HG03521 (cell line): Measurements from ENCODE around the gene ISG20L2.
A peak's percentile ranks its signal among the peaks of the same experiment; 100 is the strongest.

Experiments used
- ATAC-seq: cut with Tn5 transposase; IDR thresholded peaks from one replicate; pipeline ENCODE4 v1.9.1; 2021; ENCODE audit warnings: mild to moderate bottlenecking, moderate library complexity; ENCODE audit not compliant: unreplicated experiment

The ISG20L2 gene

DNA sequence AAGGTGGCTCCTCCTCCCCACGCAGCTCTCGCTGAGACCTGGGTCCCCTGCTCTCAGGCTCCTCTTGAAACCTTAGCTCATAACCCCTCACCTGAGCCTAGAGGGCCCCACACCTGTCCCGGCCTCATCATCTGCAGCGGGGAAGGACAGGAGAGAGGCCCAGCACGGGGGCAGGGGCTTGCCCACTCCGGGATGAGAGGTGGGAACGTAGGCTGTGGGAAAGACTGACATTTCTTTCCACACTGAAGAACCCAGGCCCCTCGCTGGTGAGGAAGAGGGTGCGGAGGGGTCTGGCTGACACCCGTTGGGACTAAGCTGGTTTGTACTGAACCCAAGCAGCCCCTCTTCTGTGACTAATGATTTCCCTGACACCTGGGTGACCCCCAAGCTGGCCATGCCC is 37.4 kb downstream of the ISG20L2 start:
- no peak for ATAC-seq

DNA sequence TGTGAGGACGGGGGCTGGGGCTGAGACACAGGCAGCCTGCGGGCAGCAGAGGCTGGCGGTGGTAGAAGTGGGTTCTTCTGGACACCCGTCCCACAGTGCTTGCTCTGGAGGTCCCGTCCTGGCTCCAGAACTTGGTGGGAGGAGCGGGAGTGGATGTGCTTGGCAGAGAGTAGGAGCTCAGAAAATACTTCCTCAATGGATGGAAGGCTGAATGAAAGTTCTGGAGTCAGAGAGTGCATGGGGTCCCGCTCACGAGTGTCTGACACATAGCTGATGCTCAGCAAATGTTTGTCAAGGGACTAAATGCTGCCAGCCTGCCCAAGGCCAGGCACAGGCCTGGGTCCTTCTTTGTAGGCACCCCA is 37.9 kb downstream of the ISG20L2 start:
- no peak for ATAC-seq

- no peak for ATAC-seq
Measured at GRCh38 chr1:156689953-156690674, 38.5 kb downstream of the ISG20L2 start.

DNA sequence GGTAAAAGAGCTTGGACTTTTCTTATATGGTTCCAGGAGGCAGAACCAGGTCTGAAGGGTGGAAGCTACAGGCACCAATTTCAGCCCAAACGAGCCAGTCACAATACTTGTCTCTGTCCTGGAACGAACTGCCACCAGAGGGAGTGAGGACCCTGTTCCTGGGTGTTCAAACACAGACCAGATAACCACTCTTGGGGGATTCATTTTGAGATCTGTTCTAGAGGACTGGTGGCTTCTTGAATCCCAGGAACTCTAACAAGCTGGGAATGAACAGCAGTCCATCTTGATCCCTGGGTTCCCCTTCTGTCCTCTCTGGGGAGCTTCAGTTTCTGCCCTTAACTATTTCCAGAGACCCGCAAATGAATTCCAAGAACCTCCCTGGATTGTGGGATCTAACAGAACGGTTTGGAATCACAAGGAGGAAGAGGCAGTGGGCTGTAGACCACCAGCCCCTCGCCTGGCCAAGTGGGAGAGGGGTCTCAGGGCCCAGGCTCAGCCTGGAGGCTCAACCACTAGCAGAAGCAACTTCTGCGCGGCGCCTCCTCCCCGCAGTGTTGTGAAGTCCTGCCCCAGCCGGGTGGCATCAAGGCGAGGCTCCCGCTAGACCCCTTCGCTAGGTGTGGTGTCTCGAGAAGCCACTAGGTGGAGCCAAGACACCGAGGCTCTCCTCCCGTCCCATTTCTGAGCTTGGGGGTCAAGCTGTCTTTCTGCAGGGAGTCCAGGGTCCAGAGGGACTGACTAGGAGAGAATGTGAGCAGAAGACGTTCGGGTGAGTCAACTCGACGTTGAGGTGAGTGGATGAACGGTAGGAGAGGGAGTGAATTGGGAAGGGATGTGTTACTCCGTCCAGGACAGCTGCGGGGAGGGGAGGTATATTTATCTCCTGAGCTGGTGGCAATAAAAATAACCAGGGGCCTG is 39.3 kb downstream of the ISG20L2 start:
- ATAC-seq = peak; percentile 61

- ATAC-seq = no peak
Measured at GRCh38 chr1:156684227-156684782, 44.3 kb downstream of the ISG20L2 start.

GRCh38 chr1:156682166-156682890 is 46.2 kb downstream of the ISG20L2 start:
- ATAC-seq = no peak

DNA sequence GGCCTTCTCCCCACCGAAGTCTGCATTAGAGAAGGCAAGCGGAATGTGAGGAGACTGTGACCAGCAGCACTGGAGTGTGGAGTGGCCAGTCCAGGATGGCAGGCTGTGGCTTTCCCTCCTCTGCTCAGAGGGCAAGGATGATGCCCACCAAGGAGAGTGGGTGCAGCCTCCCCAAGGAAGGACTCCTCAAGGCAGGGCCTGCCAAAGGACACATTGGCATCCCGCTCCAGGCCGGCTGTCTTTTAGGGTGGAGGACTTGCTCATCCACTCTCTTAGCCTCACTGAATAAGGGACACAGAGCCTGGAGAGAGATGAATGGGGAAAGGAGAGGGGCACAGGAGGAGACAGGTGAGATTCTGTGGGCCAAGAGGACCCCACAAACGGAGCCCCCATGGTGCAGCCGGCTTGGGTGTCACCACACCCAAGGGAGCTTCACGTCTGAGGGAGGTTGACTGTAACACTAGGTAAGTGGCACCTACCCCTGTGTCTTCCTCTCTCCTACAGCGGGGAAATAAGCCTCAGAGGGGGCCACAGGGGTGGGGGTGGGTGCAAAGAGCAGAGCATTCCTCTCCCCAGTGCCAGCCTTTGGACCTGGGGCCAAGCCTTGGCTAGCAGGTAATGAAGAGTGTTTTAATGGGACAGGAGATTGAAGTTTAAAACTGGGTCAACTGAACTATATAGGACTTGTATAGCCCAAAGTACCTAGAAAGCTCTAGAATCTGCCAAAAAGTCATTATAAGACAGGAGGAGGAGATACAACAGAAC is 47.2 kb downstream of the ISG20L2 start:
- no peak for ATAC-seq

DNA sequence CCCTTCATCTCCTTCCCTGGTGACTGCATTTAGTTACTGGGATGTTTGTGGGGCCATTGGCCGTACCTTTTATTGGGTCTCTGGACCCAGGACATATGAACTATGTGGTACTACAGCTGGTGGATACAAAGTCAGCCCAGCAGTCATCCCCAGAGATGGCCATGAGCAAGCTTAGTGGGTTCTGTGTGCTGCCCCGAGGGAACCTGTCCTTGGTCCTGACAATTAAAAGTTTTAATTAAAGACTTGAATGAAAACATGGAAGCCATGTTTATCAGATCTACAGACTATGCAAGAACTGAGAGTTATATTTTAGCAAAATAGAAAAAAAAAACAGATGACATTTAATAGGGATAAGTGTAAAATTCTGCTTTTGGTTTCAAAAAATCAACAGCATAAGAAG is 48.5 kb downstream of the ISG20L2 start:
- ATAC-seq = no peak

DNA sequence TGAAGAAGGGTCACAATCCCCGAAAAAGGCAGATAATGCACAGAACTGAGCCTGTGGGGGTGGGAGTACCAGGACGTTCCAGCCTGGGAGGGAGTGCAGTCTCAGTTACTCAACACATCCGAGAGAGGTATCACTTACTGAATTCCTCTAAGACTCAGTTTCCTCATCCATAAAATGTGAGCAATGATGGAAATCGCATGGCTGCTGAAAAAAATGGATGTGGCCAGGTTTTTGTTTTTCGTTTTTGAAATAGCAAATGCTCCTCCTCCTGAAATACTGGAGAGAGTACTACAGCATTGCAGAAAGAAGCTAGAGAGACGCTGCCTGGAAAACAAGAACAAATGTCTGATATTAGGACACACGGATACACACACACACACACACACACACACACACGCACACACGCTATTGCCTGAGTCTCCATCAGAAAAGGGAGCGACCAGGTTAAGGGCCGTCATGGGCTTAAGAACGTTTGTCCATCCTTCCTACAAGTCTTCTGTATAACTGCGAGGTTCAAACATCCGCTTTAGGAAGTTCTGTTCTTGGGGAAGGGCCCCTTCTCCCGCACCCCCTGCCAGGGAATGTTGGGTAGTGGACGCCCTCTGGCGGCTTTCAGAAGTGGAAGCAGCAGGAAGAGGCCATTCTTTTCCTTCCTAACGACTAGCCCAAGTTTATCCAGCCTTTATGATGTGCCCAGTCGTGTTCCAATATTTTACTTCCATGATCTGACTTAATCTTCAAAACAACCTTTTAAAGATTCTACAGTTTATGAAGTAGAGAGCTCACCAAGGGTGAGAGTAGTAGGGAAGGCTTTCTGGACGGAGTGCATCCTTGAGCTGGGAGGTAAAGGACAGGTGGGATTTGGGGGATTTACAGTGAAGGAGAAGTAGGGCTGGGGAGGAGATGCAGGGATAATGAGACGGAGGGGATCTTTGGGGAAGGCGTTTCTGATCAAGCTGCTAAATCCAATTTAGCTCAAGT is 50.7 kb downstream of the ISG20L2 start:
- ATAC-seq = no peak

- no peak for ATAC-seq
Measured at GRCh38 chr1:156676820-156677615, 51.5 kb downstream of the ISG20L2 start, which contains the start of gene NES. TSS of gene NES (minus strand) at chr1:156677407. CDS start at chr1:156677264, 143 bp downstream.

- no peak for ATAC-seq
Measured at GRCh38 chr1:156676114-156676819, 52.3 kb downstream of the ISG20L2 start.

DNA sequence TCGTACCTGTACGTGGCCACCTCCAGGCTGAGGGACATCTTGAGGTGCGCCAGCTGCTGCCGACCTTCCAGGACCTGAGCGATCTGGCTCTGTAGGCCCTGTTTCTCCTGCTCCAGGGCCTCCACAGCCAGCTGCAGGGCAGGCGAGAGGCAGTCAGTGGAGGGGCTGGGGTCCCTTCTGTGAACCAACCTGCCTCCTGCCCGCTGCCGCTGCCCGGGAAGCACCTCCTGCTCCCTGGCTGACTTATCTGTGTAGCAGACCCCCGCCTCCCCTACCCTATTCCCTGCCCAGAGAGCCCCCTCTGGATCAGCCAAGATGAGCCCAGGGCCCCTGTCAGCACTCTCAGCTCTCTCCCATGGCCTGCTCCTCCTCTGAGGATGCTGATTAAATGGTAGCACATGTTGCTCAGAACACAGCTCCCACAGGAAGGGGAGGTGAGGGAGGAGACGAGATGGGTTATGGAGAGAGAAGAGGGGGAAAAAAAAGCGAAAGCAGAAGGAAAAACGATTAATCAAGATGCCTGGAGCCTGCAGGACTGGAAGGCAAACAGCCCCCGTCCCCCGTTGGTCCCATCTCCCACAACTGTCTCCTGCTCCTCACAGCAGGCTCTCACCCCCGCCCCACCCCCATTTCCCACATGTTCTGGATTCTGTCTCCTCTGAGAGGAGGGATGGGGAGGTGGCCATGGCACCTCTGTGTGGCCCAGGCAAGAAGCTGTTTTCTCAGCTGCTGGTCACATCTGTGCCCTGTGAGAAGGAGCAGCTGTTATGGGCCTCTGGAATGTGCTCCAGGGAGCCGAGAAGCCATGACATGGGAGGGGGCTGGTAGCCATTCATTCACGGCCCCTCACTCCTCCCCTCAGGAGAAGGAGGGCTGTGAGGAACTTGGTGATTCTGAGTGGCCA is 53.1 kb downstream of the ISG20L2 start:
- no peak for ATAC-seq

GRCh38 chr1:156673387-156674121 is 55.0 kb downstream of the ISG20L2 start:
- no peak for ATAC-seq
